HEK293 (cell line): ENCODE data around the gene SELENBP1.

Experiments used
- CTCF ChIA-PET: fragments of 350-600 bp; formaldehyde crosslinking; extraction: SDS; loops from one replicate; lab custom pipeline; 2021; ENCODE audit warnings: antibody characterized with exemption; lab: Yijun Ruan, JAX
- POLR2A ChIA-PET: fragments of 300-600 bp; formaldehyde crosslinking; extraction: SDS; loops from one replicate; lab custom pipeline; 2020; ENCODE audit warnings: antibody characterized with exemption, inconsistent platforms; lab: Yijun Ruan, JAX
- H3K27ac ChIP-seq: fragments of 200-500 bp; sonication (Bioruptor generic); 2 replicates; pipeline ENCODE4 v1.5.1; 2014; ENCODE audit warnings: low read depth, low read length, control low read depth, inconsistent platforms; ENCODE audit errors: extremely low read depth
- H3K36me3 ChIP-seq, 2 experiments: fragments of 200-500 bp in 1 of 2; sonication (Bioruptor generic) in 1 of 2; 1 replicate in 1 of 2; 2 replicates in 1 of 2; pipeline ENCODE4 v1.5.1; 2014 to 2017; ENCODE audit warnings: inconsistent platforms in 2 of 2, low read length in 2 of 2; ENCODE audit not compliant: control insufficient read depth in 2 of 2, insufficient read depth in 1 of 2
- H3K4me1 ChIP-seq: fragments of 200-500 bp; sonication (Bioruptor generic); 2 replicates; pipeline ENCODE4 v1.5.1; 2014; ENCODE audit warnings: mild to moderate bottlenecking, low read length, inconsistent platforms; ENCODE audit not compliant: control insufficient read depth, insufficient read depth
- H3K4me3 ChIP-seq: 2 replicates; pipeline ENCODE4 v1.5.1; 2011; ENCODE audit warnings: low read depth, mild to moderate bottlenecking, control low read depth, low read length, moderate library complexity
- H3K9me3 ChIP-seq: fragments of 200-500 bp; sonication (Bioruptor generic); 2 replicates; pipeline ENCODE4 v1.5.1; 2014; ENCODE audit warnings: low read depth, low read length, inconsistent platforms; ENCODE audit not compliant: control insufficient read depth, insufficient read depth
- ATF2 ChIP-seq: fragments of 450-650 bp; formaldehyde crosslinking; IDR thresholded peaks from 2 replicates; pipeline ENCODE4 v1.5.1; 2016; ENCODE audit warnings: missing biosample characterization, missing genetic modification characterization, low read depth
- CTCF ChIP-seq: fragments of 450-650 bp; formaldehyde crosslinking; IDR thresholded peaks from 2 replicates; pipeline ENCODE4 v1.5.1; 2016; ENCODE audit warnings: missing biosample characterization, missing genetic modification characterization
- MEIS1 ChIP-seq: sonication (generic); formaldehyde crosslinking; IDR thresholded peaks from 2 replicates; pipeline ENCODE4 v1.8.1; 2022; ENCODE audit warnings: missing genetic modification reagents, mild to moderate bottlenecking, borderline replicate concordance
- PRDM1 ChIP-seq: fragments of 450-650 bp; formaldehyde crosslinking; IDR thresholded peaks from 2 replicates; pipeline ENCODE4; 2016; ENCODE audit warnings: missing biosample characterization, missing genetic modification characterization
- SALL2 ChIP-seq: fragments of 450-650 bp; formaldehyde crosslinking; IDR thresholded peaks from 2 replicates; pipeline ENCODE4 v1.5.0; 2017; ENCODE audit warnings: missing biosample characterization, mild to moderate bottlenecking, missing genetic modification characterization, borderline replicate concordance
- SP7 ChIP-seq: fragments of 450-650 bp; formaldehyde crosslinking; IDR thresholded peaks from 2 replicates; pipeline ENCODE4 v1.5.1; 2016; ENCODE audit warnings: missing biosample characterization, missing genetic modification characterization
- ZBTB20 ChIP-seq: fragments of 450-650 bp; formaldehyde crosslinking; IDR thresholded peaks from 2 replicates; pipeline ENCODE4 v1.5.1; 2016; ENCODE audit warnings: missing biosample characterization, missing genetic modification characterization
- ZBTB21 ChIP-seq: fragments of 450-650 bp; formaldehyde crosslinking; IDR thresholded peaks from 2 replicates; pipeline ENCODE4 v1.5.1; 2017; ENCODE audit warnings: missing biosample characterization, missing genetic modification characterization
- ZNF10 ChIP-seq: fragments of 450-650 bp; formaldehyde crosslinking; IDR thresholded peaks from 2 replicates; pipeline ENCODE4 v1.5.1; 2017; ENCODE audit warnings: missing biosample characterization, missing genetic modification characterization
- ZNF2 ChIP-seq: fragments of 450-650 bp; formaldehyde crosslinking; IDR thresholded peaks from 2 replicates; pipeline ENCODE4 v1.5.1; 2016; ENCODE audit warnings: missing biosample characterization, missing genetic modification characterization
- ZNF366 ChIP-seq: fragments of 450-650 bp; formaldehyde crosslinking; conservative IDR thresholded peaks from 2 replicates; pipeline ENCODE4 v1.5.1; 2016; ENCODE audit warnings: missing biosample characterization, missing genetic modification characterization
- ZNF416 ChIP-seq: fragments of 450-650 bp; formaldehyde crosslinking; IDR thresholded peaks from 2 replicates; pipeline ENCODE4 v1.5.1; 2016; ENCODE audit warnings: missing biosample characterization, missing genetic modification characterization
- ZNF488 ChIP-seq: fragments of 450-650 bp; formaldehyde crosslinking; IDR thresholded peaks from 2 replicates; pipeline ENCODE4 v1.5.1; 2016; ENCODE audit warnings: missing biosample characterization, missing genetic modification characterization
- ZNF501 ChIP-seq: fragments of 450-650 bp; formaldehyde crosslinking; IDR thresholded peaks from 2 replicates; pipeline ENCODE4 v1.5.1; 2016; ENCODE audit warnings: missing biosample characterization, missing genetic modification characterization
- ZNF518A ChIP-seq: fragments of 450-650 bp; formaldehyde crosslinking; conservative IDR thresholded peaks from 2 replicates; pipeline ENCODE4 v1.5.1; 2016; ENCODE audit warnings: low read depth, missing biosample characterization, missing genetic modification characterization
- ZNF529 ChIP-seq: fragments of 450-650 bp; formaldehyde crosslinking; IDR thresholded peaks from 2 replicates; pipeline ENCODE4 v1.5.1; 2017; ENCODE audit warnings: missing genetic modification characterization, missing biosample characterization; ENCODE audit not compliant: insufficient replicate concordance
- ZNF530 ChIP-seq: fragments of 450-650 bp; formaldehyde crosslinking; IDR thresholded peaks from 2 replicates; pipeline ENCODE4 v1.5.1; 2016; ENCODE audit warnings: low read depth, missing biosample characterization, missing genetic modification characterization
- ZNF600 ChIP-seq: fragments of 450-650 bp; formaldehyde crosslinking; IDR thresholded peaks from 2 replicates; pipeline ENCODE4 v1.5.1; 2016; ENCODE audit warnings: missing biosample characterization, missing genetic modification characterization
- ZNF629 ChIP-seq: fragments of 450-650 bp; formaldehyde crosslinking; IDR thresholded peaks from 2 replicates; pipeline ENCODE4 v1.5.1; 2017; ENCODE audit warnings: missing biosample characterization, missing genetic modification characterization
- ZNF654 ChIP-seq: fragments of 450-650 bp; formaldehyde crosslinking; IDR thresholded peaks from 2 replicates; pipeline ENCODE4 v1.5.1; 2016; ENCODE audit warnings: low read depth, missing biosample characterization, missing genetic modification characterization
- ZNF660 ChIP-seq: fragments of 450-650 bp; IDR thresholded peaks from 2 replicates; pipeline ENCODE4 v1.5.1; 2018; ENCODE audit warnings: missing biosample characterization, mild to moderate bottlenecking, missing genetic modification characterization
- ZNF664 ChIP-seq: fragments of 450-650 bp; formaldehyde crosslinking; IDR thresholded peaks from 2 replicates; pipeline ENCODE4 v1.5.1; 2016; ENCODE audit warnings: missing biosample characterization, missing genetic modification characterization

SELENBP1 gene

GRCh38 chr1:151342021-151342420, 30.5 kb downstream of the SELENBP1 start:
- Histone ChIP-seq H3K4me1 (no peaks in the 10 kb centered on the region), H3K36me3 (peaks cover 3 to 41% of the 10 kb centered on the region in 2 experiments; a peak in 2 of 3 replicates), H3K27ac (no peak overlapping the region), H3K4me3 (no peak overlapping the region), H3K9me3 (no peaks in the 10 kb centered on the region)
- TF ChIP-seq ZNF501, result no peak
- TF ChIP-seq ZBTB20 (tag by site-specific recombination), result 0 out of 2 replicates have a peak, but pooled peaks have one; percentile 19
- no peak for TF ChIP-seq ATF2 (tag by site-specific recombination)
- no peak for TF ChIP-seq ZNF660 (tag by site-specific recombination)
- ChIA-PET POLR2A (no interaction called here), CTCF (interaction anchor here (0.5 to 6.2 kb wide), 8 partner anchors 9 to 393 kb away, joined by 3 to 190 read pairs (median 4); partner anchors contain the start of gene SELENBP1)

- Histone ChIP-seq H3K4me1 (no peaks in the 10 kb centered on the region), H3K36me3 (peaks cover 3 to 41% of the 10 kb centered on the region in 2 experiments; a peak in 2 of 3 replicates), H3K27ac (no peak overlapping the region), H3K9me3 (no peaks in the 10 kb centered on the region)
- POLR2A ChIA-PET, result interaction anchor here (0.7 to 3.1 kb wide), 10 partner anchors 14 to 151 kb away, joined by 3 to 23 read pairs (median 5); partner anchors contain the start of genes PI4KB, PSMD4, VPS72 and ZNF687
- TF ChIP-seq ZNF600 (tag by site-specific recombination) (peak; percentile 43; the same call in 1 of the 2 replicates), ZNF10 (0 out of 2 replicates have a peak, but pooled peaks have one; percentile 11), ZNF530 (tag by site-specific recombination) (no peak), ZNF629 (tag by site-specific recombination) (peak; percentile 52; the same call in 1 of the 2 replicates), ZNF366 (peak; percentile 66), ZNF529 (tag by site-specific recombination) (no peak), ZNF416 (tag by site-specific recombination) (no peak), ZNF664 (tag by site-specific recombination) (peak; percentile 83; the same call in 1 of the 2 replicates), PRDM1 (tag by site-specific recombination) (peak; percentile 80; the same call in 1 of the 2 replicates), SALL2 (tag by site-specific recombination) (no peak), CTCF (tag by site-specific recombination) (peak; percentile 65), ZNF654 (tag by site-specific recombination) (peak; percentile 87), ZBTB21 (0 out of 2 replicates have a peak, but pooled peaks have one; percentile 9), SP7 (peak; percentile 27; the same call in 1 of the 2 replicates), ZNF518A (tag by site-specific recombination) (0 out of 2 replicates have a peak, but pooled peaks have one; percentile 21), ZNF488 (tag by site-specific recombination) (no peak), ZNF501 (peak; percentile 36; the same call in 1 of the 2 replicates), ZNF2 (tag by site-specific recombination) (0 out of 2 replicates have a peak, but pooled peaks have one; percentile 60), MEIS1 (no peak)
- TF ChIP-seq, all 188 proteins: peak for 13
- CTCF ChIA-PET, result interaction anchor here (0.5 to 6.2 kb wide), 58 partner anchors 10 to 712 kb away, joined by 3 to 190 read pairs (median 4); partner anchors contain the start of genes MLLT11, MRPL9, PI4KB and POGZ
- no peak overlapping the region for H3K4me3 ChIP-seq
These were observed 31.4 kb downstream of the SELENBP1 start for GRCh38 chr1:151340870-151341754.
